ENCODE results near the gene OR2T1. TPM values are rescaled to one million over a fixed set of nuclear protein-coding genes. Genes with fewer than 3 reads are reported as not detected.

The OR2T1 gene
- total and polyA plus RNA-seq, 9 of the 15 experiments (the other 6 are each of a cell fraction or from before 2014, with no cell fraction given) = not detected

DNA sequence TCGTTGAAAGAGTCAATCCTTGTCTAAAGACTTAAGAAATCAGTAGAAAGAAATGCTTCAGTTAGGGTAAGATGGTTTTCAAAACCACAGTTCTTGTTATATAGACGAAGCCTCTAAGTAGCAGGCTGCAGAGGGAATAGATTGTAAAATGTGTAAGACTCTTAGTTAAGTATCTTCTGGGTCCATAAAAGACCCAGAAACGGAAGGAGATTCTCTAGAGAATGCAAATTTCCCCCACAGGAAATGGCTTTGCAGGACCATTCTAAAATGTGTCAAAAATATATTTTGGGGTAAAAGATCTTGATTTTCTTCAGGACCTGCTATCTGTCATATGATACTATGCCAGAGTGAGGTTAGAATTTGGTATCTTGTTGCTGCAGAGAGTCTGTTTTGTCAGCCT is 13.4 kb downstream of the OR2T1 start:
- 0% methylated on average over 3 of the region's 3 CpGs for WGBS (ENCODE audit: insufficient coverage, low coverage, missing lambda C conversion rate)
- 0 out of 2 replicates have a peak, but pooled peaks cover 3% of the 10 kb centered on the region for H3K9me3 ChIP-seq (replicated peaks; ENCODE audit: control insufficient read depth, insufficient read depth, low read depth, low read length)
- intact Hi-C loops (cut with micrococcal nuclease) = no loop called here

GRCh38 chr1:248417854-248418253 is 15.0 kb downstream of the OR2T1 start:
- FAIRE-seq = no peak

More for the DNA sequence above, 13.4 kb downstream of the OR2T1 start:
- H4K20me1 ChIP-seq (replicated peaks; ENCODE audit: control insufficient read depth, insufficient read depth, low read length) = no peaks in the 10 kb centered on the region
- no peaks in the 10 kb centered on the region for H3K4me1 ChIP-seq (replicated peaks in 1 of 2; ENCODE audit: control insufficient read depth in 2 of 2, insufficient read depth in 2 of 2, low read length in 2 of 2)
- no peak for ATAC-seq
- no peak for TF ChIP-seq HMGN3 (IDR thresholded peaks at IDR 0.05; ENCODE audit: borderline replicate concordance, extremely low read depth, insufficient read length, low read depth, low read length)
- no peak overlapping the region for H2AFZ ChIP-seq (ENCODE audit: low read depth, low read length)
- no peaks in the 10 kb centered on the region for H3K27me3 ChIP-seq (ENCODE audit: control insufficient read depth in 2 of 2, insufficient read depth in 2 of 2, low read length in 2 of 2)
- no peak overlapping the region for H3K27ac ChIP-seq (ENCODE audit: extremely low read depth, low read depth, low read length)
- CTCF ChIA-PET (ENCODE audit: low intra/inter-chr PET ratio) = no interaction called here
- no TSS peak for BruUV-seq (replicated peaks)
- H3K9ac ChIP-seq (ENCODE audit: insufficient read depth in 1 of 2, low read depth in 2 of 2, low read length in 2 of 2) = no peak overlapping the region
- H3K4me3 ChIP-seq = no peak overlapping the region
- no peak for FAIRE-seq
- no peaks in the 10 kb centered on the region for H3K79me2 ChIP-seq (ENCODE audit: control insufficient read depth, insufficient read depth, low read length)
- H3K9me1 ChIP-seq (ENCODE audit: control insufficient read depth, insufficient read depth, low read length) = no peaks in the 10 kb centered on the region
- no peak overlapping the region for H3K4me2 ChIP-seq (ENCODE audit: insufficient read depth, low read length)
- in situ Hi-C loops (cut with MboI) = no loop called here
- no peak for DNase-seq (ENCODE audit: extremely low read depth in 1 of 4, low spot score in 3 of 4)
- no peaks in the 10 kb centered on the region for H3K36me3 ChIP-seq (ENCODE audit: control insufficient read depth, insufficient read depth, low read length)
- POLR2A ChIA-PET = no interaction called here

More at GRCh38 chr1:248417854-248418253, 15.0 kb downstream of the OR2T1 start:
- in situ Hi-C loops (cut with MboI) = no loop called here
- intact Hi-C loops (cut with micrococcal nuclease) = no loop called here
- no peaks in the 10 kb centered on the region for H3K27me3 ChIP-seq (ENCODE audit: control insufficient read depth in 2 of 2, insufficient read depth in 2 of 2, low read length in 2 of 2)
- no peak overlapping the region for H3K9ac ChIP-seq (ENCODE audit: insufficient read depth in 1 of 2, low read depth in 2 of 2, low read length in 2 of 2)
- POLR2A ChIA-PET = no interaction called here
- no peaks in the 10 kb centered on the region for H3K79me2 ChIP-seq (ENCODE audit: control insufficient read depth, insufficient read depth, low read length)
- no peak overlapping the region for H3K4me2 ChIP-seq (ENCODE audit: insufficient read depth, low read length)
- 0% methylated on average over 2 of the region's 2 CpGs for WGBS (ENCODE audit: insufficient coverage, low coverage, missing lambda C conversion rate)
- H4K20me1 ChIP-seq (replicated peaks; ENCODE audit: control insufficient read depth, insufficient read depth, low read length) = no peaks in the 10 kb centered on the region
- H2AFZ ChIP-seq (ENCODE audit: low read depth, low read length) = no peak overlapping the region
- H3K9me3 ChIP-seq (replicated peaks; ENCODE audit: control insufficient read depth, insufficient read depth, low read depth, low read length) = 0 out of 2 replicates have a peak, but pooled peaks cover 3% of the 10 kb centered on the region
- DNase-seq (ENCODE audit: extremely low read depth in 1 of 4, low spot score in 3 of 4) (no peak), ATAC-seq (no peak)
- CTCF ChIA-PET (ENCODE audit: low intra/inter-chr PET ratio) = no interaction called here
- H3K4me1 ChIP-seq (replicated peaks in 1 of 2; ENCODE audit: control insufficient read depth in 2 of 2, insufficient read depth in 2 of 2, low read length in 2 of 2) = no peaks in the 10 kb centered on the region
- no peak overlapping the region for H3K27ac ChIP-seq (ENCODE audit: extremely low read depth, low read depth, low read length)
- no peaks in the 10 kb centered on the region for H3K36me3 ChIP-seq (ENCODE audit: control insufficient read depth, insufficient read depth, low read length)
- no peak overlapping the region for H3K4me3 ChIP-seq
- TF ChIP-seq, protein P1, sequence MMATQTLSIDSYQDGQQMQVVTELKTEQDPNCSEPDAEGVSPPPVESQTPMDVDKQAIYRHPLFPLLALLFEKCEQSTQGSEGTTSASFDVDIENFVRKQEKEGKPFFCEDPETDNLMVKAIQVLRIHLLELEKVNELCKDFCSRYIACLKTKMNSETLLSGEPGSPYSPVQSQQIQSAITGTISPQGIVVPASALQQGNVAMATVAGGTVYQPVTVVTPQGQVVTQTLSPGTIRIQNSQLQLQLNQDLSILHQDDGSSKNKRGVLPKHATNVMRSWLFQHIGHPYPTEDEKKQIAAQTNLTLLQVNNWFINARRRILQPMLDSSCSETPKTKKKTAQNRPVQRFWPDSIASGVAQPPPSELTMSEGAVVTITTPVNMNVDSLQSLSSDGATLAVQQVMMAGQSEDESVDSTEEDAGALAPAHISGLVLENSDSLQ (IDR thresholded peaks at IDR 0.05) = no peak
- TF ChIP-seq GABPB1 (CRISPR knock-in tag; IDR thresholded peaks at IDR 0.05) = no peak
- TF ChIP-seq ZNF398 (CRISPR knock-in tag; IDR thresholded peaks at IDR 0.05) = no peak
- TF ChIP-seq KAT8 (IDR thresholded peaks at IDR 0.05; ENCODE audit: low read depth) = no peak
- TF ChIP-seq NFIX (CRISPR knock-in tag; IDR thresholded peaks at IDR 0.05; ENCODE audit: low read depth) = no peak
- TF ChIP-seq, protein P2, sequence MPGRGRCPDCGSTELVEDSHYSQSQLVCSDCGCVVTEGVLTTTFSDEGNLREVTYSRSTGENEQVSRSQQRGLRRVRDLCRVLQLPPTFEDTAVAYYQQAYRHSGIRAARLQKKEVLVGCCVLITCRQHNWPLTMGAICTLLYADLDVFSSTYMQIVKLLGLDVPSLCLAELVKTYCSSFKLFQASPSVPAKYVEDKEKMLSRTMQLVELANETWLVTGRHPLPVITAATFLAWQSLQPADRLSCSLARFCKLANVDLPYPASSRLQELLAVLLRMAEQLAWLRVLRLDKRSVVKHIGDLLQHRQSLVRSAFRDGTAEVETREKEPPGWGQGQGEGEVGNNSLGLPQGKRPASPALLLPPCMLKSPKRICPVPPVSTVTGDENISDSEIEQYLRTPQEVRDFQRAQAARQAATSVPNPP (IDR thresholded peaks at IDR 0.05; ENCODE audit: borderline replicate concordance, insufficient read depth, insufficient read length) = no peak
- no TSS peak for BruUV-seq (replicated peaks)
- no peaks in the 10 kb centered on the region for H3K9me1 ChIP-seq (ENCODE audit: control insufficient read depth, insufficient read depth, low read length)
